NT2/D1 (cell line): ENCODE results near the gene SLC25A21.

Experiments used
- SUZ12 ChIP-seq: IDR thresholded peaks from 2 replicates; pipeline ENCODE4 v1.6.1; 2011; ENCODE audit not compliant: insufficient read length, insufficient read depth; ENCODE audit errors: extremely low read depth
- YY1 ChIP-seq: IDR thresholded peaks from 2 replicates; pipeline ENCODE4 v1.6.1; 2011; ENCODE audit not compliant: insufficient read length, insufficient read depth
- ZNF274 ChIP-seq: IDR thresholded peaks from 2 replicates; pipeline ENCODE4 v1.6.1; 2011; ENCODE audit warnings: mild to moderate bottlenecking, low read depth, low read length

DNA sequence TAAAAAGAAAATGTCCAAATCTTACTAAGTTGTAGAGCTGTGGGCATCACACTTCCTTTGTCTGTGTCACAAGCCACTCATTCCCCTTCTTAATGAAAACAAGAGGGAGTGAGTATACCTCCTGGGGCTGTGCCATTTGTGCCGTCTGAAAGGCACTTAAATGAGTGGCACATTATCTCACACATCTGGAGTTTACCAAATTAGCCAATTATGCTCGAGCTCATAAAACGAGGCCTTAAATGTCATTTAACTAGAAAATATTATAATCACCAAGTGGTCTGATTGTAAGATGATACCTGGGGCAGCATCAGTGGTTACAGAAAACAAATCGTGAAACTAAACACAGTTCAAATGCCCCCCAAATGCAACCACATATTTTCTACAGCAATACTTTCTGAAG is 364.7 kb downstream of the SLC25A21 start:
- TF ChIP-seq SUZ12 (no peak), YY1 (no peak), ZNF274 (no peak)
